ENCODE measurements around the gene PTPRE.

GRCh38 chr10:127915324-127915723, 8.4 kb downstream of the PTPRE start:
- no peak for TF ChIP-seq POLR2A (IDR thresholded peaks at IDR 0.05; ENCODE audit: low read depth, low read length)
- TF ChIP-seq POLR2AphosphoS5 (IDR thresholded peaks at IDR 0.05; ENCODE audit: low read depth, low read length): no peak
- TF ChIP-seq TAF1 (IDR thresholded peaks at IDR 0.05; ENCODE audit: borderline replicate concordance, low read depth, low read length): no peak
